Right atrium auricular region (tissue), 2 donors: Measurements from ENCODE around the gene ZBP1. TPM values are rescaled to one million over a fixed set of nuclear protein-coding genes. Genes with fewer than 3 reads are reported as not detected.

Experiments
- DNase-seq: peaks from one replicate; pipeline ENCODE4 v3.0.0-alpha.2; 2019; ENCODE audit warnings: low spot score
- H3K27ac ChIP-seq, 2 donors: fragments of 200-600 bp; sonication (generic); 1 replicate in 1 of 2; 2 replicates in 1 of 2; pipeline ENCODE4 v1.5.1; 2016 to 2019
- H3K27me3 ChIP-seq, 2 donors: fragments of 200-600 bp; sonication (generic); one replicate each; pipeline versions ENCODE4 v1.5.1 to v1.6.0; 2017 to 2019
- H3K36me3 ChIP-seq: fragments of 200-600 bp; sonication (generic); one replicate; pipeline ENCODE4 v1.5.1; 2016
- H3K4me1 ChIP-seq, 2 donors: fragments of 200-600 bp; sonication (generic); one replicate each; pipeline versions ENCODE4 v1.5.1 to v1.6.0; 2017 to 2019
- H3K4me3 ChIP-seq, 2 donors: fragments of 200-600 bp; sonication (generic); 1 replicate in 1 of 2; 2 replicates in 1 of 2; pipeline ENCODE4 v1.5.1; 2017 to 2019; ENCODE audit warnings: mild to moderate bottlenecking in 1 of 2, moderate library complexity in 1 of 2
- H3K9me3 ChIP-seq, 2 donors: fragments of 200-600 bp; sonication (generic); one replicate each; pipeline ENCODE4 v1.5.1; 2019
- total RNA-seq, 2 donors: library from RNA; depleted of rRNA; stranded (reverse); fragments of >200 nt; gene quantifications; one replicate each; pipeline ENCODE4 v1.1.0, GENCODE V29; 2016
- TF ChIP-seq, protein P1 (sequence below), 2 donors: fragments of 200-600 bp; sonication (generic); IDR thresholded peaks; one replicate each; pipeline ENCODE4 v1.5.1; 2019; ENCODE audit warnings: antibody characterized with exemption in 2 of 2

Gene ZBP1
- total RNA-seq, 2 donors from 2014 or later, result not detected

DNA sequence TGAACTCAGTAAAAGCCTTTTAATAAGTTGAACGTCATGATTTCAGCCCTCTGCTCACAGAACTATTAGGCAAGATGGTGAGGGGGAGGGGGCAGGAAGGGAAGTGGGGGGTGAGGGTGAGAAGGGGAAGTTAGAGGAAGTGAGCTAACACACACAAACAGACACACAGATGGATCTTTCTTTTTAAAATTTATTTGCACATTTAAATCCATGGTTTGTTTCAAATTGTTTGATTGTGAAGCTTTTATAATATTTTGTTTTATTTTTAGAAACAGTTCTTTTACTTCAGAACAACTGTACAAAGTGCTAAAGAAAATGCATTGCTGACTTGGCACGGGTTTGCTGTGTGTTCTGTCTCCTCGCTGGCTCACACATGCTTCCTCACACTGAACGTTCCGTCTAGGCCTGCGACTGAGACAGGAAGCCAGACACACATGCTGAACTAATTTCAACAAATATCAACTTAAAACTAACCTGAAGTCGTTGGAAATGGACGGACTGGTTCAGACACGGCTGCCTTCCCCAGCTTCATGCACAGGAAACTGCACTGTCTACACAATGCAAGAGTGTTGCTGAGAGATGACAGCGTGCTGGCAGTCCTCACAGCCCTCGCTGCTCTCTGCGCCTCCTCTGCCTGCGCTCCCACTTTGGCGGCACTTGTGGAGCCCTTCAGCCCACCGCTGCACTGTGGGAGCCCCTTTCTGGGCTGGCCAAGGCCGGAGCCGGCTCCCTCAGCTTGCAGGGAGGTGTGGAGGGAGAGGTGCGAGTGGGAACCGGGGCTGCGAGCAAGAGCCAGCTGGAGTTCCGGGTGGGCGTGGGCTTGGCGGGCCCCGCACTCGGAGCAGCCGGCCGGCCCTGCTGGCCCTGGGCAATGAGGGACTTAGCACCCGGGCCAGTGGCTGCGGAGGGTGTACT is 8.1 kb upstream of the ZBP1 start:
- DNase-seq, result peak; percentile 60
- H3K27me3 ChIP-seq, result no peaks in the 10 kb centered on the region
- TF ChIP-seq, protein P1, sequence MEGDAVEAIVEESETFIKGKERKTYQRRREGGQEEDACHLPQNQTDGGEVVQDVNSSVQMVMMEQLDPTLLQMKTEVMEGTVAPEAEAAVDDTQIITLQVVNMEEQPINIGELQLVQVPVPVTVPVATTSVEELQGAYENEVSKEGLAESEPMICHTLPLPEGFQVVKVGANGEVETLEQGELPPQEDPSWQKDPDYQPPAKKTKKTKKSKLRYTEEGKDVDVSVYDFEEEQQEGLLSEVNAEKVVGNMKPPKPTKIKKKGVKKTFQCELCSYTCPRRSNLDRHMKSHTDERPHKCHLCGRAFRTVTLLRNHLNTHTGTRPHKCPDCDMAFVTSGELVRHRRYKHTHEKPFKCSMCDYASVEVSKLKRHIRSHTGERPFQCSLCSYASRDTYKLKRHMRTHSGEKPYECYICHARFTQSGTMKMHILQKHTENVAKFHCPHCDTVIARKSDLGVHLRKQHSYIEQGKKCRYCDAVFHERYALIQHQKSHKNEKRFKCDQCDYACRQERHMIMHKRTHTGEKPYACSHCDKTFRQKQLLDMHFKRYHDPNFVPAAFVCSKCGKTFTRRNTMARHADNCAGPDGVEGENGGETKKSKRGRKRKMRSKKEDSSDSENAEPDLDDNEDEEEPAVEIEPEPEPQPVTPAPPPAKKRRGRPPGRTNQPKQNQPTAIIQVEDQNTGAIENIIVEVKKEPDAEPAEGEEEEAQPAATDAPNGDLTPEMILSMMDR (IDR thresholded peaks at IDR 0.05), result no peak
- peaks cover 0 to 17% of the 10 kb centered on the region in 2 donors for H3K9me3 ChIP-seq
- H3K4me1 ChIP-seq, result peaks cover 0 to 20% of the 10 kb centered on the region in 2 donors
- peak overlapping the region; percentile 55 to 68 for H3K27ac ChIP-seq
- peak overlapping the region in 1 of 2 donors; percentile 15 for H3K4me3 ChIP-seq
- no peaks in the 10 kb centered on the region for H3K36me3 ChIP-seq

DNA sequence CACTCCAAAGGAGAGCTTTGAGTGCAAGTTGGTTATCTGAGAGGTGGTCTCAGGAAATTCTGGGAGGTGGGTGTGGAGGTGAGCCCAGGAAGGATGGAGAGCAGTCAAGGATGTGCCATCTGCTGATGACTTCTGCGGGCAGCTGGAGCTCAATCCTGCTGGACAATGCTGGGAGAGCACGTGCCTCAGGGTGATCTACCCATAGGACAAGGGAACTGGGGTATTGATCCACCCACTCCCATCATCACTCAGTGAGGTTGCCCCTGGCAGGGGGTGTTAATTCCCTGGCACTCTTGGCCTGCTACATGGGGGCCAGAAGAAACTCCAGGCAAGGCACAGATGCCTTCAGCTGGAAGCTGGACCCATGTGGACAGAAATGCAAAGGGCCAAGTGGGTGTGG is 7.1 kb upstream of the ZBP1 start:
- Histone ChIP-seq H3K27ac (peak overlapping the region; percentile 43 to 68), H3K36me3 (no peaks in the 10 kb centered on the region), H3K9me3 (peaks cover 0 to 17% of the 10 kb centered on the region in 2 donors), H3K27me3 (no peaks in the 10 kb centered on the region), H3K4me1 (peaks cover 0 to 20% of the 10 kb centered on the region in 2 donors), H3K4me3 (no peak overlapping the region)
- peak; percentile 40 for DNase-seq
- TF ChIP-seq, protein P1 (IDR thresholded peaks at IDR 0.05), result no peak

DNA sequence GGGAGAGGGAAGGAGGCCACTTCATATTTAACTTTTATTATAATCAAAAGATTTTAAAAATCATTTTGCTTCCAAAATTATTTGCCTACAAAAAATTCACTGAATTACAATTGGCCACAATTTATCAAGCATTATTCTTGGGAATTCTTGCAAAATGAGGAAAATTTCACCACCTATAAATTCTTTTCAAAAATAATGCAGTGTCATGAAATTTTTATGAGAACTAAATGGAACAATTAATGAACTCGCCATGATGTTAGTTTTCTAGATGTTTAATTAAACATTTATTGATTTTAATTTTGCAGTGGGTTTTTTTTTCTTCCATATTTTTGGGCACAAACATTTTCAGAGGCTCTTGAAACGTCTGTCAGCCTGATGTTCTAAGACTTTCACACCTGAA is 5.8 kb upstream of the ZBP1 start:
- TF ChIP-seq, protein P1 (IDR thresholded peaks at IDR 0.05), result no peak
- peaks cover 0 to 20% of the 10 kb centered on the region in 2 donors for H3K4me1 ChIP-seq
- H3K27ac ChIP-seq, result no peak overlapping the region
- no peaks in the 10 kb centered on the region for H3K36me3 ChIP-seq
- DNase-seq, result no peak
- H3K9me3 ChIP-seq, result peaks cover 0 to 17% of the 10 kb centered on the region in 2 donors
- H3K27me3 ChIP-seq, result no peaks in the 10 kb centered on the region
- H3K4me3 ChIP-seq, result no peak overlapping the region

DNA sequence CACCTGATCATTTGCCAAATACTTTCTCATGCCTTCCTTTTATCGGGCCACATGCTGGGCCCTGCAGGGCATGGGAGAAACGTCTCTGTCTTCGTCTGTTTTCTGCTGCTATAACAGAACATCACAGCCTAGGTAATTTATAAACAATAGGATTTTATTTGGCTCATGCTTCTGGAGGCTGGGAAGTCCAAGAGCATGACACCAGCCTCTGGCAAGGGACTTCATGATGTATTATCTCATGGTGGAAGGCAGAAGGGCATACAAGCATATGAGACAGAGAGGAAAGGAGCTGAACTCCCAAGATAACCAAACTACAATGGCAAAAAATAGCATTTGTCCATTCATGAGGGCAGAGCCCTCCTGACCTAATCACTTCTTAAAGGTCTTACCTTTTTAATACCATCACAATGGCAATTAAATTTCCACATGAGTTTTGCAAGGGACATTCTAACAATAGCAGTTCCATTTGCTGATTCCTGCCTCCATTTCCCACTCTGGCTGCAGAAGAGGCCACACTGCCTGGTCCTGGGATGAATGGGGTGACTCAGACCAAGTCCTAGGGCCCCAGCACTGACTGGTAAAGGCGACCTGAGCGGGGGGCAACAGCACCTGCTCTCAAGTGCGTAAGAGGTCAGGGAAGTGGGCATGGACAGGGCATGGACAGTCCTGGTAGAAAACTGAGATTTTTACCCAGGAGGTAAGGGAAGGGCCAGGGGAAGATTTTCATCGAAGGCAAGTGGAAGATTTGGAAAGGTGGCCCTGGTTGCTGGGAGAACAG is 5.1 kb upstream of the ZBP1 start:
- DNase-seq, result no peak
- TF ChIP-seq, protein P1 (IDR thresholded peaks at IDR 0.05), result no peak
- H3K36me3 ChIP-seq, result no peaks in the 10 kb centered on the region
- H3K4me3 ChIP-seq, result no peak overlapping the region
- peaks cover 0 to 17% of the 10 kb centered on the region in 2 donors for H3K9me3 ChIP-seq
- peaks cover 0 to 20% of the 10 kb centered on the region in 2 donors for H3K4me1 ChIP-seq
- H3K27ac ChIP-seq, result no peak overlapping the region
- no peaks in the 10 kb centered on the region for H3K27me3 ChIP-seq

DNA sequence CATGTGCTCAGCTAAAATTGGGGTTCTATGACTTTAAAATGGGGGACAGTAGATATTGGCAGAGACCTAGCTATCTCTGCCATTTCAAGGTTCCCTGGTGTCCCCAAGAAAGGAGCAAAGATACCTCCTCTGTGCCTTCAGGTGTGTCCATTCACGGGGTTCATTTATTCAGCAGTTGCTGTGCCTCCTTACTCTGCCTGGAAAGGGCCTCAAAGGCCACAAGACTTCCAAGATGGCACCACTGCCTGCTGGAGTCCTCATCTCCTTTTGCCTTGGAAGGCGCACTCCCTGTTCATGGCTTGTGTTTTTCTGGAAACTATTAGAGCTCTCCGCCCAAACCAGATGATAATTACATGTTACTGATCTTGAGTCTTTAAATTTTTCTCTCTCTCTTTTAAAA is 3.9 kb upstream of the ZBP1 start:
- Histone ChIP-seq H3K36me3 (no peaks in the 10 kb centered on the region), H3K27me3 (no peaks in the 10 kb centered on the region), H3K4me1 (peaks cover 0 to 20% of the 10 kb centered on the region in 2 donors), H3K4me3 (no peak overlapping the region), H3K9me3 (peaks cover 0 to 17% of the 10 kb centered on the region in 2 donors), H3K27ac (no peak overlapping the region)
- TF ChIP-seq, protein P1 (IDR thresholded peaks at IDR 0.05), result no peak
- DNase-seq, result no peak
